Keratinocyte (primary cell): ENCODE results near the gene RRAS2. TPM values are rescaled to one million over a fixed set of nuclear protein-coding genes. Genes with fewer than 3 reads are reported as not detected.

Source experiments
- DNase-seq: peaks from one replicate; pipeline ENCODE4 v3.0.0-alpha.2; 2011; ENCODE audit warnings: low read depth, missing footprints, low spot score
- FAIRE-seq: peaks from 2 replicates; lab custom pipeline; 2011; peaks lifted over from hg19 to GRCh38; lab: Jason Lieb, UNC
- H2AFZ ChIP-seq: 2 replicates; pipeline ENCODE4 v1.6.0; 2012; ENCODE audit warnings: low read length, control low read depth, inconsistent platforms; ENCODE audit not compliant: control insufficient read depth
- H3K27ac ChIP-seq: 2 replicates; pipeline ENCODE4 v1.5.1; 2011; ENCODE audit warnings: low read length; ENCODE audit not compliant: control insufficient read depth, insufficient read depth
- H3K27me3 ChIP-seq: 3 replicates; pipeline ENCODE4 v1.6.0; 2011; ENCODE audit warnings: low read length; ENCODE audit not compliant: control insufficient read depth, insufficient read depth; ENCODE audit errors: extremely low read depth
- H3K36me3 ChIP-seq, 2 experiments: 2 replicates in 1 of 2; 3 replicates in 1 of 2; pipeline ENCODE4 v1.5.1; 2011; ENCODE audit warnings: low read length in 2 of 2, mild to moderate bottlenecking in 1 of 2; ENCODE audit not compliant: control insufficient read depth in 2 of 2, insufficient read depth in 2 of 2; ENCODE audit errors: extremely low read depth in 1 of 2
- H3K4me1 ChIP-seq: 3 replicates; pipeline ENCODE4 v1.5.1; 2011; ENCODE audit warnings: low read length; ENCODE audit not compliant: control insufficient read depth, insufficient read depth; ENCODE audit errors: extremely low read depth
- H3K4me2 ChIP-seq: 3 replicates; pipeline ENCODE4 v1.6.0; 2011; ENCODE audit warnings: low read depth, low read length; ENCODE audit not compliant: control insufficient read depth, insufficient read depth; ENCODE audit errors: extremely low read depth
- H3K4me3 ChIP-seq, 3 experiments: fragments of 200-600 bp in 1 of 3; sonication (generic) in 1 of 3; 2 replicates in 2 of 3; 3 replicates in 1 of 3; pipeline ENCODE4 v1.5.1; 2011 to 2016; ENCODE audit warnings: low read length in 3 of 3, mild to moderate bottlenecking in 3 of 3, control low read depth in 2 of 3, inconsistent platforms in 1 of 3, low read depth in 1 of 3, mixed read lengths in 1 of 3, mixed run types in 1 of 3, moderate library complexity in 1 of 3; ENCODE audit not compliant: control insufficient read depth in 2 of 3, insufficient read depth in 2 of 3; ENCODE audit errors: extremely low read depth in 1 of 3
- H3K79me2 ChIP-seq: 2 replicates; pipeline ENCODE4 v1.6.0; 2012; ENCODE audit warnings: low read length; ENCODE audit not compliant: control insufficient read depth, insufficient read depth
- H3K9ac ChIP-seq: 3 replicates; pipeline ENCODE4 v1.6.0; 2011; ENCODE audit warnings: low read length; ENCODE audit not compliant: control insufficient read depth, insufficient read depth; ENCODE audit errors: extremely low read depth
- H3K9me1 ChIP-seq: 3 replicates; pipeline ENCODE4 v1.6.0; 2011; ENCODE audit warnings: low read length; ENCODE audit not compliant: control insufficient read depth, insufficient read depth; ENCODE audit errors: extremely low read depth
- H3K9me3 ChIP-seq: 2 replicates; pipeline ENCODE4 v1.5.1; 2012; ENCODE audit warnings: low read depth, low read length; ENCODE audit not compliant: control insufficient read depth
- H4K20me1 ChIP-seq: 3 replicates; pipeline ENCODE4 v1.6.0; 2011; ENCODE audit warnings: low read length; ENCODE audit not compliant: control insufficient read depth, insufficient read depth; ENCODE audit errors: extremely low read depth
- CTCF ChIP-seq, 3 experiments: IDR thresholded peaks in 1 of 3; conservative IDR thresholded peaks in 1 of 3; optimal IDR thresholded peaks in 1 of 3; 2 replicates in 2 of 3; 3 replicates in 1 of 3; pipeline versions ENCODE3 to v1.5.1; 2011; ENCODE audit warnings: low read length in 3 of 3, mild to moderate bottlenecking in 3 of 3, moderate library complexity in 2 of 3, control low read depth in 1 of 3, inconsistent platforms in 1 of 3; ENCODE audit not compliant: insufficient read depth in 2 of 3; ENCODE audit errors: extremely low read depth in 1 of 3
- EZH2 ChIP-seq: IDR thresholded peaks from one replicate; pipeline ENCODE4 v1.6.1; 2012; ENCODE audit warnings: inconsistent platforms, mild to moderate bottlenecking, low read length, moderate library complexity
- dilution Hi-C: fragments of 300-500 bp; cut with MboI; formaldehyde crosslinking; loops from one replicate; pipeline ENCODE4 v1.7.0; 2020; ENCODE audit warnings: low sequenced_read_pairs; ENCODE audit not compliant: extremely low pct_ligation_motif_present
- polyA plus RNA-seq, 5 experiments: library from polyadenylated mRNA; depleted of rRNA in 3 of 5; stranded (reverse) in 3 of 5; stranded (forward) in 1 of 5; unstranded in 1 of 5; fragments of >200 nt; gene quantifications; 1 replicate in 1 of 5; 2 replicates in 3 of 5; 3 replicates in 1 of 5; pipeline versions ENCODE4 v1.2.1 to v1.2.3, GENCODE V29; 2011 to 2012; ENCODE audit warnings: missing spikeins in 2 of 5, low read depth in 1 of 5, low replicate concordance in 1 of 5

Gene RRAS2
- polyA plus RNA-seq, 1 donor (not counting 4 experiments of a cell fraction or from before 2014, with no cell fraction given) = 99.3 TPM

GRCh38 chr11:14374922-14375830, 16.2 kb upstream of the RRAS2 start:
- no peak for DNase-seq
- no peaks in the 10 kb centered on the region for H3K36me3 ChIP-seq
- dilution Hi-C loops = no loop called here
- H3K4me2 ChIP-seq = no peak overlapping the region
- no peak overlapping the region for H2AFZ ChIP-seq
- H3K9ac ChIP-seq = no peak overlapping the region
- H3K27ac ChIP-seq = no peak overlapping the region
- H3K4me3 ChIP-seq = no peak overlapping the region
- FAIRE-seq = no peak
- peaks cover 29% of the 10 kb centered on the region for H3K4me1 ChIP-seq
- H3K79me2 ChIP-seq = no peaks in the 10 kb centered on the region
- H3K27me3 ChIP-seq = no peaks in the 10 kb centered on the region
- no peaks in the 10 kb centered on the region for H4K20me1 ChIP-seq
- H3K9me3 ChIP-seq = no peaks in the 10 kb centered on the region
- H3K9me1 ChIP-seq = no peaks in the 10 kb centered on the region
- no peak for TF ChIP-seq EZH2
- peak; percentile 11 to 33 (median 27) for TF ChIP-seq CTCF (optimal IDR thresholded peaks at IDR 0.05 in 1 of 3, IDR thresholded peaks at IDR 0.05 in 1 of 3, conservative IDR thresholded peaks at IDR 0.05 in 1 of 3; ENCODE audit: extremely low read depth in 1 of 3, insufficient read depth in 2 of 3, low read length in 3 of 3)

DNA sequence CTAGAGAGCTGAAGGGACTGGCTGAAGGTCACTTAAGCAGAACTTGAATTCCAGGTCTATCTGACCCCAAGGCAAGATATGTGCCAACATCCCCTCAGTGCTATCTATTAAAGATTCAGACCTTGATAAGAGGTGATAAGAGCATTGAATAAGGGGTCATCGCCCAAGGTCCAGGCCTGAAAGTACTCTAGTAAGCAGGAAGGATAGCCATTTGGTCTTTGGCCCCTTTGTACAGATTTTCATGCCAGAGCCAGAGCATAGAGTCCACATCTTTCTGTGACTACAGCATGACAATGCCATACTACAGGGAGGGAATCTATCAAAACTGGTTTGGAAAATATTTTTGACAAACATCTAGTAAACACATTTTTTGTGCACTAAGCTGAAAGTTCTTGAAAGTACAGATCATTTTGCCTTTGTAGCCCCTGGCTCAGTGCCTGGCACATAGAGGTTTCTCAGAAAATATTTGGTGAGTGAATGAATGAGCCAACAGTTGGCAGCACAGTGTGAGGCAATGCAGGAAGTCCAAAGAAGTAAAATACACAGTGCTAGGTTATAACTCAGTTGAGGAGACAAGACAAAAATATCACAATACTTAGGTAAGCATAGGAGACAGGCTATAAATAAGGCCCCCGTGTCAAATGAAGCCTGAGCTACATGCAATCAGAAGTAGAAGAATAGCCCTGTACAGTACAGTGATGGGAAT, 15.1 kb upstream of the RRAS2 start:
- H3K79me2 ChIP-seq = no peaks in the 10 kb centered on the region
- H3K4me1 ChIP-seq = peaks cover 29% of the 10 kb centered on the region
- no peak overlapping the region for H3K27ac ChIP-seq
- H3K4me2 ChIP-seq = peak overlapping the region; percentile 4
- H3K9me3 ChIP-seq = no peaks in the 10 kb centered on the region
- H3K9me1 ChIP-seq = no peaks in the 10 kb centered on the region
- no peaks in the 10 kb centered on the region for H3K27me3 ChIP-seq
- peak; percentile 43 for FAIRE-seq
- H3K9ac ChIP-seq = no peak overlapping the region
- DNase-seq = no peak
- no peak for TF ChIP-seq EZH2
- TF ChIP-seq CTCF (optimal IDR thresholded peaks at IDR 0.05 in 1 of 3, IDR thresholded peaks at IDR 0.05 in 1 of 3, conservative IDR thresholded peaks at IDR 0.05 in 1 of 3; ENCODE audit: extremely low read depth in 1 of 3, insufficient read depth in 2 of 3, low read length in 3 of 3) = no peak
- H3K36me3 ChIP-seq = no peaks in the 10 kb centered on the region
- no peak overlapping the region for H3K4me3 ChIP-seq
- dilution Hi-C loops = no loop called here
- H4K20me1 ChIP-seq = no peaks in the 10 kb centered on the region
- H2AFZ ChIP-seq = no peak overlapping the region
